Stomach (tissue), 4 donors: ENCODE measurements around the gene PLCB1.

Source experiments
- CTCF ChIP-seq, 7 experiments: fragments of 450-650 bp in 4 of 7; fragments of 200-600 bp in 3 of 7; sonication (generic) in 3 of 7; IDR thresholded peaks; one replicate each; pipeline ENCODE4 v1.5.1; 2016 to 2019; ENCODE audit warnings: antibody characterized with exemption in 7 of 7, control low read depth in 2 of 7, mild to moderate bottlenecking in 1 of 7
- EP300 ChIP-seq: sonication (generic); formaldehyde crosslinking; IDR thresholded peaks from one replicate; pipeline ENCODE4 v1.6.1; 2017; ENCODE audit warnings: antibody characterized with exemption

- TF ChIP-seq CTCF (IDR thresholded peaks at IDR 0.05) (no peak), EP300 (no peak)
Measured at GRCh38 chr20:8480597-8480996, 348.5 kb downstream of the PLCB1 start.
